GM10248 (cell line): ENCODE results near the gene AKAP17A.

Source experiments
- CTCF ChIA-PET: fragments of 300-600 bp; sonication (Branson Sonifier 250); formaldehyde crosslinking; extraction: SDS; loops from one replicate; lab custom pipeline; 2021; ENCODE audit warnings: antibody characterized with exemption; lab: Yijun Ruan, JAX
- POLR2A ChIA-PET: fragments of 350-650 bp; sonication (Branson Sonifier 250); formaldehyde crosslinking; extraction: SDS; loops from one replicate; lab custom pipeline; 2020; ENCODE audit warnings: antibody characterized with exemption; lab: Yijun Ruan, JAX
- DNase-seq: peaks from one replicate; pipeline ENCODE4 v3.0.0; 2012; ENCODE audit errors: extremely low spot score
- TF ChIP-seq, protein P1 (sequence below): IDR thresholded peaks from 2 replicates; pipeline ENCODE4 v1.5.1; 2012; ENCODE audit warnings: mild to moderate bottlenecking, low read depth; ENCODE audit errors: extremely low read depth, missing control alignments, control extremely low read depth

Gene AKAP17A

DNA sequence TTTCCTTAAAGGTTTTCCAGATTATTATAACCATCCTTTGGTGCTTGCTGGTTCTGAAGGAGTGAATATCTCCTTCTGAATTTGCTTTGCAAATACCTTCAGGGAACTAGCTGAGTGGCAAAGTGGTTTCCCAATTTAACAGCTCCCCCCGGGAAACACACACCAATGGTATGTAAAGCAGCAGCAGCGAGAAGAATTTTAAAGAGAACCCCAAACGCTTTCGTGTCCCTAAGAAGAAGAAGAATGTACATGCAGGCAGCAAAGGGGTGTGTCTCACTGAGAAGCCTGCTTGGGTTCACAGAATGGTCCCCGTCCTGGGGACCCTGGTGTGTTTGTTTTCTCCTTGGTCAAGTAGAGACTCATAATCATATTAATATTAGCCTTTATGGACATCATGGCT, 4.2 kb upstream of the AKAP17A start:
- TF ChIP-seq, protein P1, sequence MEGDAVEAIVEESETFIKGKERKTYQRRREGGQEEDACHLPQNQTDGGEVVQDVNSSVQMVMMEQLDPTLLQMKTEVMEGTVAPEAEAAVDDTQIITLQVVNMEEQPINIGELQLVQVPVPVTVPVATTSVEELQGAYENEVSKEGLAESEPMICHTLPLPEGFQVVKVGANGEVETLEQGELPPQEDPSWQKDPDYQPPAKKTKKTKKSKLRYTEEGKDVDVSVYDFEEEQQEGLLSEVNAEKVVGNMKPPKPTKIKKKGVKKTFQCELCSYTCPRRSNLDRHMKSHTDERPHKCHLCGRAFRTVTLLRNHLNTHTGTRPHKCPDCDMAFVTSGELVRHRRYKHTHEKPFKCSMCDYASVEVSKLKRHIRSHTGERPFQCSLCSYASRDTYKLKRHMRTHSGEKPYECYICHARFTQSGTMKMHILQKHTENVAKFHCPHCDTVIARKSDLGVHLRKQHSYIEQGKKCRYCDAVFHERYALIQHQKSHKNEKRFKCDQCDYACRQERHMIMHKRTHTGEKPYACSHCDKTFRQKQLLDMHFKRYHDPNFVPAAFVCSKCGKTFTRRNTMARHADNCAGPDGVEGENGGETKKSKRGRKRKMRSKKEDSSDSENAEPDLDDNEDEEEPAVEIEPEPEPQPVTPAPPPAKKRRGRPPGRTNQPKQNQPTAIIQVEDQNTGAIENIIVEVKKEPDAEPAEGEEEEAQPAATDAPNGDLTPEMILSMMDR = no peak

DNA sequence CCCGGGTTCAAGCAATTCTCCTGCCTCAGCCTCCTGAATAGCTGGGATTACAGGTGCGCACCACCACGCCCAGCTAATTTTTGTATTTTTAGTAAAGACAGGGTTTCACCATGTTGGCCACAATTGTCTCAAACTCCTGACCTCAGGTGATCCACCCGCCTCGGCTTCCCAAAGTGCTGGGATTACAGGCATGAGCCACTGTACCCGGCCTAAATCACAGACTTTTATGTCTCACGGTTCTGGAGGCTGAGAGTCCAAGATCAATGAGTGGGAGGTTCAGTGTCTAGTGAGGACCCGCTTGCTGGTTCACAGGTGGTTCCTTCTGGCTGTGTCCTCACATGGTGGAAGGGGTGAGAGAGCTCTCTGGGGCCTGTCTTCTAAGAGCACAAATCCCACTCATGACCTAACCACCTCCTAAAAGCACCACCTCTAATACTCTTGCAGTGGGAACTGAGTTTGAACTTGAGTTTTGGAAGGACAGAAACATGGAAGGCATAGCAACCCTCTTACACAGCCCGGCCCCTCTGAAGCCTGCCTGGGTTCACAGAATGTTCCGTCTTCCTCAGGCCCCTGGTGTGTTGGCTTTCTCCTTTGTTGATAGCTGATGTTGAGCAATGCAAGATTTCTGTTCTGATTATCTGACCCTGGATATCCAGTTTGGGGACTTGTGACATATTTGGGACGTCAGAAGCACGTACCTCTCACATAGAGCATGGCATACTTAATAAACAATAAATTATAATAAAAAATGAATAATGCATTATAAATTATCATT, 1.9 kb upstream of the AKAP17A start:
- POLR2A ChIA-PET = no interaction called here

More for the DNA sequence above, 4.2 kb upstream of the AKAP17A start:
- ChIA-PET POLR2A (no interaction called here), CTCF (no interaction called here)
- peak; percentile 39 for DNase-seq

DNA sequence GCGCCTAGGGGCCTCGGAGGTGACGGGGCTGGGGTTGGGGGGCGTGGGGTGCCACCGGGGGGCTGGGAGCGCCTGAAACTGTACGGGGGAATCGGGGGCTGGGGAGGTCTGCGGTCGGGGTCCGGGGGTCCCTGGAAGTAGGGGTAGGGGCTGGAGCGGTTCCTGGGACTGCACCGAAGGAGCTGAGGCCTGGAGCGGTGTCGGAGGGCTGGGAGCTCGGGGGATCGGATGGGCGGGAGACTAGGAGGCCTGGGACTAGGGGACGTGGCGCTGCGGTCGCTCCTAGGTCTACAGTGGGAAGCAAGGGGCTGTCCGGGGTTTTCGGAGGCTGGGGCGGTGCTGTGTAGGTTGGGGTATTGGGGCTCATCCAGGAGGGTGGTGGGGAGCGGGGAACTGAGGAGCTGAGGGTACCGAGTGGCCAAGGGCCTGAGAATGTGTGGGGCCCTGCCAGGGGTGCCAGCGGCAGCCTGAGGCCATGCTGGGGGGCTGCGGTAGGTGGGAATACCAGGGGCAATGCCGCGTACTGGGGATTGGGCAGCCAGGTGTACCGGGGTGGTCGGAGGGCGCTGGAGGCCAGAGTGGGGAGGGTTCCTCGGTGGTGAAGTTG, 562 bp downstream of the AKAP17A start:
- CTCF ChIA-PET = no interaction called here
- DNase-seq = no peak
- POLR2A ChIA-PET = no interaction called here
- TF ChIP-seq, protein P1 = no peak

More for the DNA sequence above, 1.9 kb upstream of the AKAP17A start:
- no peak for DNase-seq
- TF ChIP-seq, protein P1 = no peak
- CTCF ChIA-PET = no interaction called here

DNA sequence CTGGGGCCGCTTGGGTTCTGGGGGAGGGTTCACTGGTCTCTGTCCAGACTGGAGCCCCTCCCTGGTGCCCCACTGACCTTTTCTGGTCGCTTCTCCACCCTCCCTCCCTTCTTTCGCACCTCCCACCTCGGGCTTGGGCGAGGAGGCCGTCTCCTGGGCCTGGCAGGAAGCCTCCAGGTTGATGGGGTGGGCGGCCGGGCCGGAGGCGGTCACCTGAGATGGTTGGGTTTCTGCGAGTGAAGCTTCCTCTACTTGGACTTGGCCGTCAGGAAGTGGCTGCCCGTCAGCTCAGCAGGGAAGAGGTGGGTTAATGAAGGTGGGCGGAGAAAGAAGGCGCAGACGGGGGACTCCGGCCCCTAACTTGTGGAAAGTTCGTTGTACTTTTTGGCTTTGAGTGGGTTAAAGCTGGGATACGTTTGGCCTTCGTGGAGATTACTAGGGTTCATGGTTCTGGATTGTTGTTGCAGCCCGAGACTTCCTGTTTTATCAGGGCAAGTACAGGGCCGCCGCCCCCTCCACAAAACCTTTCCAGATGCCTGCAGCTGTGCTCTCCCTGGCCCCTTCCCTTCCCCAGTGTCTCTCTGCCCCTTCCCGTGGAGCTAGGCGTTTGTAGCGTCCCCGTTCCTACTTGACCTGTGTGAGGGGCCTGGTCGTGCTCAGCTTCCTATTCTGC, 1.2 kb downstream of the AKAP17A start:
- CTCF ChIA-PET = no interaction called here
- DNase-seq = peak; percentile 72
- TF ChIP-seq, protein P1 = no peak
- POLR2A ChIA-PET = no interaction called here

DNA sequence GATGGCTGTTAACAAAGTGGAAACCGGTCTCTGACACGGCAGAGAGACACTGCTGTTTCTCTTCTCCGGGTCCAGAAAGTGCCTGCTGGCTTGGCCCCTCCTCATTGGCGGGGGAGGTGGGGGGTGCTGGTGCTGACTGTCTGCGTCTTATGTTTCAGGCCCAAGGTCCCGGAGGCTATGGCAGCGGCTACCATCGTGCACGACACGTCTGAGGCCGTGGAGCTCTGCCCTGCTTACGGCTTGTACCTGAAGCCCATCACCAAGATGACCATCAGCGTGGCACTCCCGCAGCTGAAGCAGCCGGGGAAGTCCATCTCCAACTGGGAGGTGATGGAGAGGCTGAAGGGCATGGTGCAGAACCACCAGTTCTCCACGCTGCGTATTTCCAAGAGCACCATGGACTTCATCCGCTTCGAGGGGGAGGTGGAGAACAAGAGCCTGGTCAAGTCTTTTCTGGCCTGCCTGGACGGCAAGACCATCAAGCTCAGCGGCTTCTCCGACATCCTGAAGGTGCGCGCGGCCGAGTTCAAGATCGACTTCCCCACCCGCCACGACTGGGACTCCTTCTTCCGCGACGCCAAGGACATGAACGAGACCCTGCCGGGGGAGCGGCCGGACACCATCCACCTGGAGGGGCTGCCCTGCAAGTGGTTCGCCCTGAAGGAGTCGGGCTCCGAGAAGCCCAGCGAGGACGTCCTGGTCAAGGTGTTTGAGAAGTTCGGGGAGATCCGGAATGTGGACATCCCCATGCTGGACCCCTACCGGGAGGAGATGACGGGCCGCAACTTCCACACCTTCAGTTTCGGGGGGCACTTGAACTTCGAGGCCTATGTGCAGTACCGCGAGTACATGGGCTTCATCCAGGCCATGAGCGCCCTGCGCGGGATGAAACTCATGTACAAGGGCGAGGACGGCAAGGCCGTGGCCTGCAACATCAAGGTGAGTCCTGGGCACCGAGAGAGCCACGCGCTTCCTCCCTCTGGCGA, 2.2 kb downstream of the AKAP17A start:
- no peak for DNase-seq
- TF ChIP-seq, protein P1 = no peak
- POLR2A ChIA-PET = no interaction called here
- CTCF ChIA-PET = no interaction called here

DNA sequence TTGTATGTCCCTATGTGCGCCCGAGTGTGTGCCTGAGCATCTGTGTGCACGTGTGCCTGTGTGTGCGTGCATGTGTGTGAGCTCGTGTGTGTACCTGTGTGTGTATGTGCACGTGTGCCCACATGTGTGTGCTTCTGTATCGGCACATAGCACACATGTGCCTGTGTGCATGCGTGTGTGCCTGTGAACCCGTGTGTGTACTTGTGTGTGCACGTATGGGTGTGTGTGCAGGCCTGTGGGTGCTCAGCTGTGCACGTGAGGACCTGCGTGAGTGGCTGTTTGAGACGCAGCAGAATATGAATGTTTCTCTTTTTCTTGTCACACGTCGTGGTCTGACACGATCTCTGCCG, 4.3 kb downstream of the AKAP17A start:
- DNase-seq = no peak
- TF ChIP-seq, protein P1 = no peak
- ChIA-PET POLR2A (no interaction called here), CTCF (no interaction called here)
